ENCODE results near the gene DNAJA3. TPM values are rescaled to one million over a fixed set of nuclear protein-coding genes. Genes with fewer than 3 reads are reported as not detected.

The DNAJA3 gene
- polyA plus RNA-seq, 3 donors: 21.6 to 35.5 (median 27.0) TPM

DNA sequence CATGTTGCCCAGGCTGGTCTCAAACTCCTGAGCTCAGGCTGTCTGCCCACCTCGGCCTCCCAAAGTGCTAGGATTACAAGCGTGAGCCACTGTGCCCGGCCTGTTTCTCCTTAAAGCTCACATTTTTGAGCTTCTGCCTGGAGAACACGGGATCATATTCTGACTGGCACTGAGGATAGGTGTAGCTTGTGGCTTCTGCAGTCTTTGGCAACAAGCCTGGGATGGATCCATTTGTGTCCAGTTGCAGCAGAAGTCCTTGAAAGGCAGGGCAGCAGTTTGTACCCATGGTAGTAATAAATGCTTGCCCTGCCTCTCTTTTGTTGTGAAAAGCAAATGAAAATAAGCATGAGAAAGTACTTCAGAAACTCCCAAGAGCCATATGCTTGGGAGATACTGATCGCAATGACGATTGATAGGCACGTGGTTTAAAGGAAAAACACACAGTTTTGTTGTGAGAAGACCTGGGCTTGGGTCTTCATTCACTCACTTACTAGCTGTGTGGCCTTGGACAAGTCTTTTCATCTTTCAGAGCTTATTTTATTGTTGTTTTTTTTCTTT is 6.2 kb upstream of the DNAJA3 start:
- no peak overlapping the region for H3K27ac ChIP-seq (ENCODE audit: low read depth, low read length)
- WGBS, 3 donors: 71 to 88% (median 84%) methylated on average over 7 of the region's 7 CpGs

DNA sequence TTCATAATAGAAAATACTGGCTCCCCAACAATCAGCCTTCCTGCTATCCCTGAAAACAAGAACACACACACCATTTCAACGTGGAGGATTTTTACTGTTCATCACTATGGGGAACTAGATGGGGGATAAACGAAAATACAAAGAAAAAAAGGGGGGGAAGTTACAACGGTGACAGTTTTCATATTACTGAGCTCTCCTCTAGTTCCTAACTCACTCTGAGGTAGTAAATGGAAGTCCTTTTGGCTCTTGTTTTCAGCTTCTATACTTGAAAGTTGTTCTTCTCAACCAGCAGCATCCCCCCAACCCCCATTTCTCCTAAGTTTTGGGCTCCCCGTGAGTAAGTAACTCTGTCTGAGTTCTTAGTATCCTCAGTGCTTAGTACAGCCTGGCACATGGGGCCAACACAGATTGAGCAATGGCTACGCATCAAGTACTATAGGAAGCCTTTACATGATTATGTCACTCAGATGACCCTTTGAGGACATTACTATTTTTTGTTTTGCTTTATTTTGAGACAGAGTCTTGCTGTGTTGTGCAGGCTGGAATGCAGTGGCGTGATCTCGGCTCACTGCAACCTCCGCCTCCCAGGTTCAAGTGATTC is 5.1 kb upstream of the DNAJA3 start:
- H3K27ac ChIP-seq (ENCODE audit: low read depth, low read length): no peak overlapping the region

DNA sequence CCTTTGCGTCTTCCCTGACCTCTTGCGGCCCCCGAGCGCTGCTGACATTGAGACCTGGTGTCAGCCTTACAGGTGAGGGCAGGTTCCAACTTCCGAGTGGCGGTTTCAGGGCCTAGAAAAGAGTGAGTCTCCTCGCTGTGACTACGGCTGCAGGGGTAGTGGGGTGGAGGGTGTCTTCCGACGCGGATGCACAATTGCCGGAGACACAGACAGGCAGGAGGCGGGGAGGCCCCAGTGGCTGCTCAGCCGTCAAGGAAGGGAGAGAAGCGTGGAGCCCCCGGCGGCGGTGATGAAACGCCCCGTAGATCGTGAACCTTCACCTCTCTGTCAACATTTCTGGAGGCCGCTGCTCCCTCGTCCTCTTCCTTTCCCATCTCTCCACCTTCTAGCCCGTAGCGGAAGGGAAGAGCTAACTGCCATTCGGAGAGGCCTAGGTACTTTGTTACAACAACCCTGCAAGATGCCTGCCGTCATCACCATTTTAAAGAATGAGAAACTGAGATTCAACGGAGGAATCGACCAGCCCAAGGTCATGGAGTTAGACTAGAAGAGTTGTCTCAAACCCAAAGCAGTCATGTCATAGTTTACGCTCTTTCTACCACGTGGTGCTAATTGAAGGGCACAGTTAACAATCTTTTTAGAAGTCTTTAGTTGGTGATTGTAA is 485 bp downstream of the DNAJA3 start:
- WGBS, 3 donors: 2 to 3% (median 3%) methylated on average over 29 to 31 of the region's 31 CpGs
- H3K27ac ChIP-seq (ENCODE audit: low read depth, low read length): no peak overlapping the region

More for the DNA sequence above, 5.1 kb upstream of the DNAJA3 start:
- 66 to 82% (median 72%) methylated on average over 8 of the region's 8 CpGs for WGBS, 3 donors

DNA sequence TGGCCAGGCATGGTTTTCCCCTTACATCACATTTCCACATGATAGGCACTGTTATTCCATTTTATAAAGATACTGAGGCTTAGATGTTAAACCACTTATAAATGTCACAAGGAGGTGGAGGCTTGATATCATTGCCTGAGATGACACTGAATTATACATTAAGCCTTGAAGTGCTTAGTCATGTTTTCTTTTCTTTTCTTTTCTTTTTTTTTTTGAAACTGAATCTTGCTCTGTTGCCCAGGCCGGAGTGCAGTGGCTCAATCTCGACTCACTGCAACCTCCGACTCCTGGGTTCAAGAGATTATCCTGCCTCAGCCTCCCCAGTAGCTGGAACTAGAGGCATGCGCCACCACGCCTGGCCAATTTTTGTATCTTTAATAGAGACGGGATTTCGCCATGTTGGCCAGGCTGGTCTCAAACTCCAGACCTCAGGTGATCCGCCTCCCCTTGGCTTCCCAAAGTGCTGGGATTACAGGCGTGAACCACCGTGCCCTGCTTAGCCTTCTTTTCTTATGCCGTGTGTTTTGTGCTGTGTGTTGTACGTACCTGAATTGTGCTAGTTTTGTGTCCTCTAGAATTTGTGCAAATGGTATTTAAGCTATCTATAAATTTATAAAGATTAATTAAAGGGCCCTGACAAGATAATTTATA is 1.2 kb downstream of the DNAJA3 start:
- no peak overlapping the region for H3K27ac ChIP-seq (ENCODE audit: low read depth, low read length)
- 84 to 93% (median 92%) methylated on average over 12 of the region's 12 CpGs for WGBS, 3 donors

DNA sequence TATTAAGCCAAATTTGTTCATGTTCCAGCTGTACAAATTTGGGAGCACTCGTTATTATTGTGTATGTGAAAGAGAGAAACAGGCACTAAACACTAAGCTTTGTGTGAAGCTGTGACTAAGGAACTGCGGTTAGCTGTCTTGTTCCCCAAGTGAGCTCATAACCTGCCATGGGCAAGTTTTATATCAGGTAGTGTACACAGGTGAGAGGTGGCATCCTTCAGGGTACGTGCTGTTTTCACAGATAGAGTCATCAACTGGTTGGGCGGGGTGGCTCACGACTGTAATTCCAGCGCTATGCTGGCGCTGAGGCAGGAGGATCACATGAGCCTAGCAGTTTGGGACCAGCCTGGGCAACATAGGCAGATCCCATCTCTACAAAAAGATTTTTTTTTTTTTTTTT is 2.8 kb downstream of the DNAJA3 start:
- no peak overlapping the region for H3K27ac ChIP-seq (ENCODE audit: low read depth, low read length)
- WGBS, 3 donors: 86 to 94% (median 89%) methylated on average over 7 of the region's 7 CpGs

DNA sequence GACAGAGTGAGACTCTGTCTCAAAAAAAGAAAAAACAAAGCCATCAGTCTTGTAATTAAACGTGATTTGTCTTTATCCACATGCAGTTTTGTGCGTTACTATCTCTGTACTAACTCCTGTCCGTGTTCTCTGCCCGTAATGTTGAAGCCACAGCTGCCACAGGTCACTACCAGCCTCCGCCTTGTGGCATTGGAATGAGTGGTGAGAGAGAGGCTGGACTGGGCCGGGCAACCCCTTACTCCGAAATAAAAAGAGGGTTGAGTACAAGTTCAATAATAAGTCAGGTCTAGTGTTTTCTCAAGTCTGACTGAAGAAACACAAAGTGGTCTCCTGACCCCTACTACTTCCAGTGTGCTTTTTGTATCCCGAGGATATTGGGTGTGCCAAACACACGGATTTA is 5.4 kb downstream of the DNAJA3 start:
- H3K27ac ChIP-seq (ENCODE audit: low read depth, low read length): no peak overlapping the region
- 85 to 90% (median 89%) methylated on average over 9 of the region's 9 CpGs for WGBS, 3 donors

DNA sequence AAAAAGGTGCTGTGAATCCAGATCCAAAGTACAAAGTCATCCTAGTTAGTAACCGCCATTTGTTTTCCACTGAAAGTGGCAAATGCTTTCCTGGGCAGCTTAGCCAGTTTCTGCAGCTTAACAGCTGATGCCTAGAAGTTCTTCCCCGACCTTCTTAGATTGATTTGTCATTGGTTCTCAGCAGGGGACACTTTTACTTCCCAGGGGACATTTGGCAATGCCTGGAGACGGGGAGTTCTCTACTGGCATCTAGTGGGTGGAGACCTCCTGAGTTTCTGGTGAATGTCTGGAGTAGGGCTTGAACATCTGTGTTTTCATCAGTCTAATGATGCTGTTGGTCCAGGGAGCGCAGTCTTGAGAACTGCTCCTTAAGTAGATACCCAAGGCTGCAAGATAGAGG is 7.6 kb downstream of the DNAJA3 start:
- H3K27ac ChIP-seq (ENCODE audit: low read depth, low read length): no peak overlapping the region
- 86 to 88% (median 88%) methylated on average over 4 of the region's 4 CpGs for WGBS, 3 donors

DNA sequence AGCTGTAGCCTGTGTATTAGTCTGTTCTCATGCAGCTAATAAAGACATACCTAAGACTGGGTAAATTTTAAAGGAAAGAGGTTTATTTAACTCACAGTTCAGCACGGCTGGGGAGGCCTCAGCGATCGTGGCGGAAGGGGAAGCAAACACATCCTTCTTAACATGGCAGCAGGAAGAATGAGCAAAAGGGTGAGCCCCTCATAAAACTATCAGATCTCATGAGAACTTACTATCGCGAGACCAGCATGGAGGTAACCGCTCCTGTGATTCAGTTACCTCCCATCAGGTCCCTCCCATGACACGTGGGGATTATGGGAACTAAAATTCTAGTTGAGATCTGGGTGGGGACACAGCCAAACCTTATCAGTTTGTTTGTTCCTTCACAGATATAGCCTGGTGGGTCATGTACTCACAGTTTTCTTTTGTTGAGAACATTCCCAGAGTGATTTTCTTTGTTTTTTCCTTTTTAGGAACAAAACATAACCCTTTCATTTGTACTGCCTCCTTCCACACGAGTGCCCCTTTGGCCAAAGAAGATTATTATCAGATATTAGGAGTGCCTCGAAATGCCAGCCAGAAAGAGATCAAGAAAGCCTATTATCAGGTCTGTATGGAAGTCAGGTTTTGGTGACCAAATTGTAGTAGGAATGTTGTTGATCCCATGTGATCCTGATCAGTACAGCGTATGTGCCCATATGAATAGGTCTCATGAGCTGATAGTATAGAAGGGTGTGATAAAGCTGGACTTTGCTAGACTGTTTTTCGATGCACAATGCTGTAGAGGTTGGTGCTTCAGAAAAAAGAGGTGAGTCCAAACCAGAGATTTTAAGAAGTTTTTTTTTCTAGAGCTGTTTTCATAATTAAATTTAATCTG is 8.5 kb downstream of the DNAJA3 start:
- H3K27ac ChIP-seq (ENCODE audit: low read depth, low read length): no peak overlapping the region
- WGBS, 3 donors: 72 to 89% (median 84%) methylated on average over 12 of the region's 12 CpGs

DNA sequence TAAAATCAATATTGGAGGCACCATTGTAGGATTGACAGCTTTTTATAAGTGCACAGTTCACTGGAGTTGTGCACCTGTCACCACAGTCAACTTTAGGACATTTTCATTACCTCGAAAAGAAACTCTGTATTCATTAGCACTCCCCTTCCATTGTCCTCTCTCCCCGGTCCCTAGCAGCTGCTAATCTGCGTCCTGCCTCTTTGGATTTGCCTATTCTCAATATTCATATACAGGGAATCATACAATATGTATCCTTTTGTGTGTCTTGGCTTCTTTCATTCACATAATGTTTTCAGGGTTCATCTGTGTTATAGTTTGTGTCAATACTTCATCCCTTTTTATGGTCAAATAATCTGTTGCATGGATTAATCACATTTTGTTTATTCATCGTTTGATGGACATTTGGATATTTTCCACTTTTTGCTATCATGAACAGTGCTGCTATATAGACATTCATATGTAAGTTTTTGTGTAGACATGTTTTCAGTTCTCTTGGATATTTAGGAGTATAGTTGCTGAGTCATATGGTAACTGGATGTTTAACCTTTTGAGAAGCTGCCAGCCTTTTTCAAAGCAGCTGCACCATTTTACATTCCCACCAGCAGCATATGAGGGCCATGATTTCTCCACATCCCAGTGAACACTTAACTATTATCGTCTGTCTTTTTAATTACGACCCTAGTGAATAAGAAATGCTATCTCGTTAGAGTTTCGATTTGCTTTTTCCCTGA is 9.8 kb downstream of the DNAJA3 start:
- no peak overlapping the region for H3K27ac ChIP-seq (ENCODE audit: low read depth, low read length)

DNA sequence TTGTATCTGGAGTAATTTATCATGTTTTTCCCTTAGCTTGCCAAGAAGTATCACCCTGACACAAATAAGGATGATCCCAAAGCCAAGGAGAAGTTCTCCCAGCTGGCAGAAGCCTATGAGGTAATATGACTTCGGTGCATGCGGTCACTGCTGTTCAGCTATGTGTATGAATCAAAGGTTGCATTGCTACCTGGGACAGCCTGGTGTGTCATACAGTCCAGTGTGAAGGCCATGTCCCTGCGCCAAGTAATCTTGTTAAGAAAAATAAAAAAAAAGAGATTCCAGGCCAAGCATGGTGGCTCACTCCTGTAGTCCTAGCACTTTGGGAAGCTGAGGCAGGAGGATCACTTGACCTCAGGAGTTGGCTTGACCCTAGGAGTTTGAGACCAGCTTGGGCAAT is 11.7 kb downstream of the DNAJA3 start:
- no peak overlapping the region for H3K27ac ChIP-seq (ENCODE audit: low read depth, low read length)
- 94 to 99% (median 95%) methylated on average over 3 of the region's 3 CpGs for WGBS, 3 donors

More for the DNA sequence above, 9.8 kb downstream of the DNAJA3 start:
- 77 to 88% (median 85%) methylated on average over 8 of the region's 8 CpGs for WGBS, 3 donors

DNA sequence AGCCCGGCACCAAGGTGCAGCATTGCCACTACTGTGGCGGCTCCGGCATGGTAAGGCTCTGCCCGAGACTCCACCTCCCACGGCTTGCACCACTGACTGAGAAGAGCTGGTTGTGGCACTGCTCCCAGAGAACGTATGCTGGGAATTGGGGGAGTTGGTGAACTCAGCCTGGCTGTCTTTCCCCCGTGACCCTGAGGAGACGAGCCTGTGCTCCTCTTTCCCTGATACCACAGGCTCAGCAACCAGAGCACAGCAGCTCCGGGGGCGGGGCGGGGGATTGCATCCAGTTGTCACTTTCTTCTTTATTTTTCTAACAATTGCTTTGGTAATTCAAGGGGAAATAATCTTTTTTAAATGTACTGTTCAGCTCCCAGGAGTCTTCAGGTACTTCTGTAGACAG is 16.7 kb downstream of the DNAJA3 start:
- WGBS, 3 donors: 88 to 94% (median 92%) methylated on average over 11 of the region's 11 CpGs
- H3K27ac ChIP-seq (ENCODE audit: low read depth, low read length): no peak overlapping the region

DNA sequence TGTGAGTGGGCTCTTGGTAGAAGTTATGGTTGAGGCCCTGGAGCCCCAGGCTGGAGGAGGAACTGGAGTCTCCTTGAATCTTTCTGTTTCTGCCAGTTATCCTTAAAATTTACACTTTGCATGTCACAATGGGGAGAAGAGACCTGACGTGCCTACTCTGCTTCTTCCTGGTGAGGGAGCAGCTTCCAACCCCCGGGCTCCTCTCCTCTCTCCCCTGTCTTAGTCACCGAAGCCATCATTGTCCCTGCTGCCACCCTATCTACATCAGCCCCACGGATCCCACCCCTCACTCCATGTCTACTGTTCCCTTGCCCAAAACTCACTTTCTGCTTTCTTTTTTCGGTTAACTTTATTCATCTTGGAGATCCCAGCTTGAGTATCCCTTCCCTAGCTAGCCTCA is 17.6 kb downstream of the DNAJA3 start:
- WGBS, 3 donors: 76 to 80% (median 78%) methylated on average over 5 of the region's 5 CpGs
- H3K27ac ChIP-seq (ENCODE audit: low read depth, low read length): no peak overlapping the region

DNA sequence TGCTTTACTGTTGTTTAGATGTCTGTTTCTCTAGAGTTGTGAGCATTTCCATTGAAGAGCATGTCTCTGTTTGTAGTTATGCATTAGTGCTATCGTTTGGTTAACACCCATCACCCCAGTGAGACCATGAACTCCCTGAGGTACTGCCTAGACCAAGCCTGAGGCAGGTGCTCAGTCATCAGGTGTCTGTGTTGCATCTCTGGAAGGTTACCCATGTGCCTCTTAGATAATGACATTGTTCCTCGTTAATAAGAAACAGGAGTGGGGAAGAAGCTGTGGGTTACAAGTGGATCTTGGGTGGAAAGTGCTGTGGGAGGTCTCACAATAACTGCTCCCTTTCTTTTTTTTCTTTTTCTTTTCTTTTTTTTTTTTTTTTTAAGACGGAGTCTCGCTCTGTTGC is 18.3 kb downstream of the DNAJA3 start:
- 85 to 95% (median 92%) methylated on average over 4 of the region's 4 CpGs for WGBS, 3 donors

DNA sequence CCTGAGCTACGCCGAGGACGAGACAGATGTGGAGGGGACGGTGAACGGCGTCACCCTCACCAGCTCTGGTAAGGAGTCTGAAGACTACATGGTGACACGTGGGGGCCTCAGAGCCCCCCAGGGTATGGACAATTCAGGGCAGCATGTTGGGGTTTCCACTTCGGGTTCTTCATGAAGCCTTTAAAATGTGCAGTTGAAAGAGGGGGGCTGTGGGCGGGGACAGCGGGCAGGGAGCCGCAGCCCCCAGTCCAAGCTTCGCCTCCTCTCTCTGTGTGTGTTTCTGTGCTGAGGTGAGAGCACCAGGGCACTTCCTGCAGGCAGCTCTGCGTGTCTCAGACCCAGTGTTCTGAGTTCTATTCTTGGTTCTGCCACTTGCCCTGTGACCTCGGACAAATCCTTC is 24.8 kb downstream of the DNAJA3 start:
- no peak overlapping the region for H3K27ac ChIP-seq (ENCODE audit: low read depth, low read length)
- 93 to 95% (median 93%) methylated on average over 13 to 14 of the region's 14 CpGs for WGBS, 3 donors

More for the DNA sequence above, 18.3 kb downstream of the DNAJA3 start:
- no peak overlapping the region for H3K27ac ChIP-seq (ENCODE audit: low read depth, low read length)

DNA sequence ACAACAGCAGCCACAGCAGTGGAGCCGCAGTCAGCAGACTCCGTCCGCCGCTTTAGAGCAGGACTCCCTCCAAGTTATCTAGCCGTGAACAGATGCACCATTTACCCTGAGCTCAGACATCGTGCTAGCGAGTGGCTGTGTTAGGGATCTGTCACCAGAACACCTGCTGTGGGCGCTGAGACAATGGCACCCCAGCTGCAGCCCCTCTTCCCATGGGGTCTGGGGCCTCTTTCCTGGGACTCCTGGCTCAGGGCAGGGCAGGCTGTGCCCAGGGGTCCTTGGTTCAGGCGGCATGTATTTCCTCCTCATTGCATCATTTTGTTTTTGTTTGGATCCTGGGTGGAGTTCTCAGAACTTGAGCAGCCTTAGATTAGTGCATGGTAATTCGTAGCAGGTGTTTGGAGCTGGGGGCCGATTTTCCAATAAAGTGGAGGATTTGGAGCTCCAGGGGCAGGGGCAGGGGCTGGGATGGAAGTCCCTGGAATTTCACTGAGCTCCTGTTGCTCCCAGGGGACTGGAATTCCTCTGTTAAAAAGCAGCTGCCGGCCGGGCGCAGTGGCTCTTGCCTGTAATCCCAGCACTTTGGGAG is 25.4 kb downstream of the DNAJA3 start:
- no peak overlapping the region for H3K27ac ChIP-seq (ENCODE audit: low read depth, low read length)

DNA sequence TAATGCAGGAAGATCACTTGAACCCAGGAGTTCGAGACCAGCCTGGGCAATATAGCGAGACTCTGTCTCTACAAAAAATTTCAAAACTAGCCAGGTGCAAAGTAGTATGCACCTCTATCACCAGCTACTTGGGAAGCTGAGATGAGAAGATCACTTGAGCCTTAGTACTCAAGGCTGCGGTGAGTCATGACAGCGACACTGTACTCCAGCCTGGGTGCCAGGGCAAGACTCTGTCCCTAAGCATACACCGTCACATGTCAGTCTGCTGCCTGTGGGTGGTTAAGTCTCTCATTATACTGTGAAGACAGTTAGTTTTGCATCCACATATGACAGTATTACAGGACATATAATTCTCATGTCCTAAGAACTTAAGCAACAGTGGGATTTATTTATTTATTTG is 27.0 kb downstream of the DNAJA3 start:
- WGBS, 3 donors: 96 to 99% (median 97%) methylated on average over 5 of the region's 5 CpGs

More for the DNA sequence above, 25.4 kb downstream of the DNAJA3 start:
- WGBS, 3 donors: 91 to 95% (median 93%) methylated on average over 14 of the region's 14 CpGs

DNA sequence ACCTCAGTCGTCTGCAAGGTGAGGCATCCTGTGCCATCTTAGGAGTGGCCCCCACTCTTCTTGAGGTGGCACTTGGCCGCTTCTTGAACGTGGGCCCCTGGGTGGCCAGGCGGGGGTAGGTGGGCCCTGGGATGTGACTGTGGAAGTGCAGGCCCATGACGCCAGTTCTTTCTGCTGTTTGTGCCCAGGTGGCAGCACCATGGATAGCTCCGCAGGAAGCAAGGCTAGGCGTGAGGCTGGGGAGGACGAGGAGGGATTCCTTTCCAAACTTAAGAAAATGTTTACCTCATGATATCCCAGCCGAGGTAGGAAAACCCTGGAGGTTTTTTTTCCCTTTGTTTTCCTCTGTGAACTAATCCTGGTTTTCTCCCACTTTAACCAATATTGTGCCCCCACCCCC is 29.0 kb downstream of the DNAJA3 start:
- H3K27ac ChIP-seq (ENCODE audit: low read depth, low read length): no peak overlapping the region
- WGBS, 3 donors: 83 to 85% (median 84%) methylated on average over 9 of the region's 9 CpGs

More for the DNA sequence above, 27.0 kb downstream of the DNAJA3 start:
- no peak overlapping the region for H3K27ac ChIP-seq (ENCODE audit: low read depth, low read length)

All from adipose tissue (tissue), 3 donors.